Stomach (tissue), 4 donors: Measurements from ENCODE around the gene CCNT2.

Experiments used
- POLR2A ChIP-seq, 4 donors: fragments of 450-650 bp; IDR thresholded peaks; one replicate each; pipeline ENCODE4 v1.6.1; 2016; ENCODE audit warnings: antibody characterized with exemption in 4 of 4, control low read depth in 2 of 4, mild to moderate bottlenecking in 1 of 4, moderate library complexity in 1 of 4
- TF ChIP-seq, protein P1 (sequence below), 7 experiments: fragments of 450-650 bp in 4 of 7; fragments of 200-600 bp in 3 of 7; sonication (generic) in 3 of 7; IDR thresholded peaks; one replicate each; pipeline ENCODE4 v1.5.1; 2016 to 2019; ENCODE audit warnings: antibody characterized with exemption in 7 of 7, control low read depth in 2 of 7, mild to moderate bottlenecking in 1 of 7

DNA sequence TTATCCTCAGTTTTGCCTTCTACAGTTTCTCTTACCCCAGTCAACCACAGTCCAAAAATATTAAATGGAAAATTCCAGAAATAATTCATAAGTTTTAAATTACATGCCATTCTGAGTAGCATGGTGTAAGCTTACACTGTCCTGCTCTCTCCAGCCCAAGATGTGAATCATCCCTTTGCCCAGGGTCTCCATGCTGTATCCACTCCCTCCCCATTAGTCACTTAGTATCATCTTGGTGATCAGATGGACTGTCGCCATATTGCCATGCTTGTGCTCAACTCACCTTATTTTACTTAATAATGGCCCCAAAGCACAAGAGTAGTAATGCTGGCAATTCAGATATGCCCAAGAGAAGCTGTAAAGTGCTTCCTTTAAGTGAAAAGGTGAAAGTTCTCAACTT, 18.5 kb upstream of the CCNT2 start:
- no peak for TF ChIP-seq POLR2A (IDR thresholded peaks at IDR 0.05)
- TF ChIP-seq, protein P1, sequence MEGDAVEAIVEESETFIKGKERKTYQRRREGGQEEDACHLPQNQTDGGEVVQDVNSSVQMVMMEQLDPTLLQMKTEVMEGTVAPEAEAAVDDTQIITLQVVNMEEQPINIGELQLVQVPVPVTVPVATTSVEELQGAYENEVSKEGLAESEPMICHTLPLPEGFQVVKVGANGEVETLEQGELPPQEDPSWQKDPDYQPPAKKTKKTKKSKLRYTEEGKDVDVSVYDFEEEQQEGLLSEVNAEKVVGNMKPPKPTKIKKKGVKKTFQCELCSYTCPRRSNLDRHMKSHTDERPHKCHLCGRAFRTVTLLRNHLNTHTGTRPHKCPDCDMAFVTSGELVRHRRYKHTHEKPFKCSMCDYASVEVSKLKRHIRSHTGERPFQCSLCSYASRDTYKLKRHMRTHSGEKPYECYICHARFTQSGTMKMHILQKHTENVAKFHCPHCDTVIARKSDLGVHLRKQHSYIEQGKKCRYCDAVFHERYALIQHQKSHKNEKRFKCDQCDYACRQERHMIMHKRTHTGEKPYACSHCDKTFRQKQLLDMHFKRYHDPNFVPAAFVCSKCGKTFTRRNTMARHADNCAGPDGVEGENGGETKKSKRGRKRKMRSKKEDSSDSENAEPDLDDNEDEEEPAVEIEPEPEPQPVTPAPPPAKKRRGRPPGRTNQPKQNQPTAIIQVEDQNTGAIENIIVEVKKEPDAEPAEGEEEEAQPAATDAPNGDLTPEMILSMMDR (IDR thresholded peaks at IDR 0.05), result no peak
